ENCODE data around the gene HOXA7.
A peak's percentile ranks its signal among the peaks of the same experiment; 100 is the strongest.

HOXA7 gene

GRCh38 chr7:27151931-27152815 lies 4.3 kb downstream of the HOXA7 start, which contains the start of gene HOXA3:
HOXA3 (minus strand) TSS chr7:27152583; CDS start chr7:27110640, 41,943 bp downstream.
- Histone ChIP-seq H3K36me3 (ENCODE audit: insufficient read depth, low read length) (no peaks in the 10 kb centered on the region), H4K20me1 (ENCODE audit: insufficient read depth, low read length) (no peaks in the 10 kb centered on the region), H3K4me2 (ENCODE audit: insufficient read depth, low read length) (peak within 1 kb of the TSS; percentile 69), H3K79me2 (ENCODE audit: insufficient read depth, low read length) (peaks cover 36% of the 10 kb centered on the region), H3K4me1 (ENCODE audit: insufficient read depth, low read length) (peaks cover 43% of the 10 kb centered on the region), H3K9ac (ENCODE audit: low read depth, low read length) (peak within 1 kb of the TSS; percentile 73), H2AFZ (ENCODE audit: low read depth, low read length) (peak within 1 kb of the TSS; percentile 82), H3K4me3 (ENCODE audit: low read depth in 1 of 2, low read length in 2 of 2) (peak within 1 kb of the TSS in 1 of 2 experiments; percentile 64; a peak in 2 of 4 replicates), H3K27ac (ENCODE audit: low read length) (peak within 1 kb of the TSS; percentile 80; the same call in 1 of the 2 replicates), H3K27me3 (ENCODE audit: insufficient read depth, low read length, poor library complexity) (no peaks in the 10 kb centered on the region), H3K9me3 (ENCODE audit: insufficient read depth, low read length, severe bottlenecking) (no peaks in the 10 kb centered on the region)
- no peak for TF ChIP-seq EZH2 (IDR thresholded peaks at IDR 0.05; ENCODE audit: borderline replicate concordance, low read depth, low read length, severe bottlenecking)
- no peak for TF ChIP-seq CTCF (IDR thresholded peaks at IDR 0.05; ENCODE audit: borderline replicate concordance, extremely low read depth, low read length, poor library complexity, severe bottlenecking)
- DNase-seq (no peak), ATAC-seq (ENCODE audit: insufficient read depth, low read depth) (no peak)

GRCh38 chr7:27151341-27151930 lies 5.0 kb downstream of the HOXA7 start:
- DNase-seq (no peak), ATAC-seq (ENCODE audit: insufficient read depth, low read depth) (no peak)
- Histone ChIP-seq H2AFZ (ENCODE audit: low read depth, low read length) (peak overlapping the region; percentile 82), H3K27me3 (ENCODE audit: insufficient read depth, low read length, poor library complexity) (no peaks in the 10 kb centered on the region), H3K4me2 (ENCODE audit: insufficient read depth, low read length) (peak overlapping the region; percentile 69), H3K9ac (ENCODE audit: low read depth, low read length) (peak overlapping the region; percentile 73), H3K79me2 (ENCODE audit: insufficient read depth, low read length) (peaks cover 36% of the 10 kb centered on the region), H3K4me3 (ENCODE audit: low read depth in 1 of 2, low read length in 2 of 2) (peak overlapping the region in 1 of 2 experiments; percentile 64; a peak in 3 of 4 replicates), H4K20me1 (ENCODE audit: insufficient read depth, low read length) (no peaks in the 10 kb centered on the region), H3K4me1 (ENCODE audit: insufficient read depth, low read length) (peaks cover 39% of the 10 kb centered on the region), H3K9me3 (ENCODE audit: insufficient read depth, low read length, severe bottlenecking) (no peaks in the 10 kb centered on the region), H3K36me3 (ENCODE audit: insufficient read depth, low read length) (peaks cover 5% of the 10 kb centered on the region; the same call in 1 of the 2 replicates), H3K27ac (ENCODE audit: low read length) (peak overlapping the region; percentile 80)
- TF ChIP-seq CTCF (IDR thresholded peaks at IDR 0.05; ENCODE audit: borderline replicate concordance, extremely low read depth, low read length, poor library complexity, severe bottlenecking) (no peak), EZH2 (IDR thresholded peaks at IDR 0.05; ENCODE audit: borderline replicate concordance, low read depth, low read length, severe bottlenecking) (no peak)

- TF ChIP-seq CTCF (IDR thresholded peaks at IDR 0.05; ENCODE audit: borderline replicate concordance, extremely low read depth, low read length, poor library complexity, severe bottlenecking), result peak; percentile 74
- no peak for TF ChIP-seq EZH2 (IDR thresholded peaks at IDR 0.05; ENCODE audit: borderline replicate concordance, low read depth, low read length, severe bottlenecking)
- ATAC-seq (ENCODE audit: insufficient read depth, low read depth), result peak; percentile 84
- no peaks in the 10 kb centered on the region for H3K9me3 ChIP-seq (ENCODE audit: insufficient read depth, low read length, severe bottlenecking)
- no peaks in the 10 kb centered on the region for H3K27me3 ChIP-seq (ENCODE audit: insufficient read depth, low read length, poor library complexity)
- peaks cover 36% of the 10 kb centered on the region for H3K79me2 ChIP-seq (ENCODE audit: insufficient read depth, low read length)
- H3K4me2 ChIP-seq (ENCODE audit: insufficient read depth, low read length), result peak overlapping the region; percentile 69
- H3K9ac ChIP-seq (ENCODE audit: low read depth, low read length), result peak overlapping the region; percentile 73
- H3K36me3 ChIP-seq (ENCODE audit: insufficient read depth, low read length), result peaks cover 6% of the 10 kb centered on the region; the same call in 1 of the 2 replicates
- peaks cover 38% of the 10 kb centered on the region for H3K4me1 ChIP-seq (ENCODE audit: insufficient read depth, low read length)
- H4K20me1 ChIP-seq (ENCODE audit: insufficient read depth, low read length), result no peaks in the 10 kb centered on the region
- DNase-seq, result peak; percentile 73
- H3K27ac ChIP-seq (ENCODE audit: low read length), result peak overlapping the region; percentile 80
- peak overlapping the region; percentile 27 to 64 for H3K4me3 ChIP-seq (ENCODE audit: low read depth in 1 of 2, low read length in 2 of 2)
- H2AFZ ChIP-seq (ENCODE audit: low read depth, low read length), result peak overlapping the region; percentile 82
Measured at GRCh38 chr7:27150568-27151340, 5.7 kb downstream of the HOXA7 start.
